HepG2 (cell line): ENCODE data around the gene TUT1. TPM values are rescaled to one million over a fixed set of nuclear protein-coding genes. Genes with fewer than 3 reads are reported as not detected.

Source experiments
- AKNA ChIP-seq: sonication (generic); formaldehyde crosslinking; IDR thresholded peaks from 2 replicates; pipeline ENCODE4 v1.4.0; 2020; ENCODE audit warnings: missing genetic modification reagents, borderline replicate concordance
- BRD4 ChIP-seq: sonication (generic); formaldehyde crosslinking; IDR thresholded peaks from 2 replicates; pipeline ENCODE4 v1.4.0; 2020; ENCODE audit warnings: missing genetic modification reagents
- GATA4 ChIP-seq: sonication (generic); IDR thresholded peaks from 2 replicates; pipeline ENCODE4 v1.6.1; 2016; ENCODE audit warnings: antibody characterized with exemption, low read depth, borderline replicate concordance
- HNRNPK ChIP-seq: fragments of 200-400 bp; formaldehyde crosslinking; IDR thresholded peaks from 2 replicates; pipeline ENCODE4 v1.6.1; 2018; ENCODE audit warnings: low read length, low read depth, moderate library complexity, mild to moderate bottlenecking; ENCODE audit not compliant: poor library complexity, severe bottlenecking
- HNRNPLL ChIP-seq: fragments of 200-400 bp; formaldehyde crosslinking; IDR thresholded peaks from 2 replicates; pipeline ENCODE4 v1.6.1; 2017; ENCODE audit warnings: mild to moderate bottlenecking, low read depth, low read length; ENCODE audit not compliant: poor library complexity, severe bottlenecking
- MXD3 ChIP-seq: IDR thresholded peaks from 2 replicates; pipeline ENCODE4 v1.6.1; 2016; ENCODE audit warnings: mild to moderate bottlenecking, missing biosample characterization, missing genetic modification reagents
- PHF8 ChIP-seq: sonication (generic); formaldehyde crosslinking; IDR thresholded peaks from 2 replicates; pipeline ENCODE4 v1.5.0; 2020; ENCODE audit warnings: missing genetic modification reagents
- SNAPC4 ChIP-seq: sonication (generic); formaldehyde crosslinking; IDR thresholded peaks from 2 replicates; pipeline ENCODE4 v1.4.0; 2020; ENCODE audit warnings: mild to moderate bottlenecking, missing genetic modification reagents
- THRA ChIP-seq: sonication (generic); formaldehyde crosslinking; IDR thresholded peaks from 2 replicates; pipeline ENCODE4 v1.4.0; 2020; ENCODE audit warnings: missing genetic modification reagents, borderline replicate concordance
- TMF1 ChIP-seq: sonication (generic); formaldehyde crosslinking; IDR thresholded peaks from 2 replicates; pipeline ENCODE4 v1.8.1; 2022; ENCODE audit warnings: low read depth, missing genetic modification reagents
- ZBTB39 ChIP-seq: sonication (generic); formaldehyde crosslinking; IDR thresholded peaks from 2 replicates; pipeline ENCODE4 v1.5.0; 2020; ENCODE audit warnings: missing genetic modification reagents
- ZMYM4 ChIP-seq: sonication (generic); formaldehyde crosslinking; IDR thresholded peaks from 2 replicates; pipeline ENCODE4 v1.8.1; 2023; ENCODE audit warnings: mild to moderate bottlenecking, missing genetic modification reagents
- ZNF33A ChIP-seq: sonication (generic); formaldehyde crosslinking; IDR thresholded peaks from 2 replicates; pipeline ENCODE4 v1.5.1; 2020; ENCODE audit warnings: missing genetic modification reagents, mild to moderate bottlenecking, moderate library complexity, borderline replicate concordance
- ZNF382 ChIP-seq: sonication (generic); formaldehyde crosslinking; IDR thresholded peaks from 2 replicates; pipeline ENCODE4 v1.5.0; 2020; ENCODE audit warnings: missing genetic modification reagents, mild to moderate bottlenecking, borderline replicate concordance
- polyA plus RNA-seq, 8 experiments: library from polyadenylated mRNA; depleted of rRNA in 3 of 8; stranded (reverse) in 7 of 8; unstranded in 1 of 8; fragments of >200 nt; fragmentation: Illumina TruSeq in 4 of 8; extraction: Trizol in 4 of 8; gene quantifications; 2 replicates each; pipeline versions ENCODE4 v1.2.1 to v1.2.3, GENCODE V29; 2011 to 2016; ENCODE audit warnings: low read depth in 4 of 8, missing spikeins in 1 of 8, mixed read lengths in 1 of 8; ENCODE audit not compliant: insufficient read depth in 1 of 8
- total RNA-seq, 5 experiments: library from RNA; depleted of rRNA; stranded (reverse); fragments of >200 nt; fragmentation: Illumina TruSeq; extraction: Trizol; gene quantifications; 2 replicates each; pipeline ENCODE4 v1.2.3, GENCODE V29; 2016; ENCODE audit warnings: low read depth in 1 of 5

TUT1 gene
- total and polyA plus RNA-seq, 2 of the 13 experiments (the other 11 are each of a cell fraction or from before 2014, with no cell fraction given), result 9.7 to 14.3 TPM

GRCh38 chr11:62573592-62574362 is 17.5 kb downstream of the TUT1 start, which contains the start of gene EEF1G (continued):
- TF ChIP-seq TMF1 (CRISPR knock-in tag) (peak; percentile 33; the same call in 1 of the 2 replicates), GATA4 (no peak), BRD4 (no peak), SNAPC4 (CRISPR knock-in tag) (no peak), PHF8 (peak; percentile 86), THRA (CRISPR knock-in tag) (no peak), AKNA (CRISPR knock-in tag) (no peak), ZNF382 (CRISPR knock-in tag) (no peak), HNRNPLL (peak; percentile 99), ZMYM4 (peak; percentile 79), MXD3 (CRISPR knock-in tag) (no peak), ZBTB39 (CRISPR knock-in tag) (no peak), ZNF33A (no peak), HNRNPK (no peak)
